ENCODE data around the gene GGPS1. TPM values are rescaled to one million over a fixed set of nuclear protein-coding genes. Genes with fewer than 3 reads are reported as not detected.

GGPS1 gene
- total RNA-seq, 4 donors from 2014 or later = 18.9 to 26.5 (median 21.4) TPM

- H3K4me3 ChIP-seq = no peak overlapping the region
- DNase-seq (ENCODE audit: low spot score in 2 of 2) = no peak
- 62% methylated on average over 1 of the region's 1 CpG for WGBS
- no peaks in the 10 kb centered on the region for H3K9me3 ChIP-seq
- no peak overlapping the region for H3K27ac ChIP-seq
- H3K4me1 ChIP-seq = no peaks in the 10 kb centered on the region
- no peak for TF ChIP-seq EP300 (IDR thresholded peaks at IDR 0.05)
- H3K36me3 ChIP-seq = peaks cover 52% of the 10 kb centered on the region
- H3K27me3 ChIP-seq = no peaks in the 10 kb centered on the region
These were observed 13.0 kb downstream of the GGPS1 start for GRCh38 chr1:235341334-235341733.

DNA sequence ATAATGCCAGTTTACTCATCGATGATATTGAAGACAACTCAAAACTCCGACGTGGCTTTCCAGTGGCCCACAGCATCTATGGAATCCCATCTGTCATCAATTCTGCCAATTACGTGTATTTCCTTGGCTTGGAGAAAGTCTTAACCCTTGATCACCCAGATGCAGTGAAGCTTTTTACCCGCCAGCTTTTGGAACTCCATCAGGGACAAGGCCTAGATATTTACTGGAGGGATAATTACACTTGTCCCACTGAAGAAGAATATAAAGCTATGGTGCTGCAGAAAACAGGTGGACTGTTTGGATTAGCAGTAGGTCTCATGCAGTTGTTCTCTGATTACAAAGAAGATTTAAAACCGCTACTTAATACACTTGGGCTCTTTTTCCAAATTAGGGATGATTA, 13.7 kb downstream of the GGPS1 start:
- 64% methylated on average over 6 of the region's 6 CpGs for WGBS
- Histone ChIP-seq H3K4me1 (no peaks in the 10 kb centered on the region), H3K27ac (no peak overlapping the region), H3K36me3 (peaks cover 46% of the 10 kb centered on the region), H3K9me3 (no peaks in the 10 kb centered on the region), H3K4me3 (no peak overlapping the region), H3K27me3 (no peaks in the 10 kb centered on the region)
- no peak for DNase-seq (ENCODE audit: low spot score in 2 of 2)
- TF ChIP-seq, protein P1, sequence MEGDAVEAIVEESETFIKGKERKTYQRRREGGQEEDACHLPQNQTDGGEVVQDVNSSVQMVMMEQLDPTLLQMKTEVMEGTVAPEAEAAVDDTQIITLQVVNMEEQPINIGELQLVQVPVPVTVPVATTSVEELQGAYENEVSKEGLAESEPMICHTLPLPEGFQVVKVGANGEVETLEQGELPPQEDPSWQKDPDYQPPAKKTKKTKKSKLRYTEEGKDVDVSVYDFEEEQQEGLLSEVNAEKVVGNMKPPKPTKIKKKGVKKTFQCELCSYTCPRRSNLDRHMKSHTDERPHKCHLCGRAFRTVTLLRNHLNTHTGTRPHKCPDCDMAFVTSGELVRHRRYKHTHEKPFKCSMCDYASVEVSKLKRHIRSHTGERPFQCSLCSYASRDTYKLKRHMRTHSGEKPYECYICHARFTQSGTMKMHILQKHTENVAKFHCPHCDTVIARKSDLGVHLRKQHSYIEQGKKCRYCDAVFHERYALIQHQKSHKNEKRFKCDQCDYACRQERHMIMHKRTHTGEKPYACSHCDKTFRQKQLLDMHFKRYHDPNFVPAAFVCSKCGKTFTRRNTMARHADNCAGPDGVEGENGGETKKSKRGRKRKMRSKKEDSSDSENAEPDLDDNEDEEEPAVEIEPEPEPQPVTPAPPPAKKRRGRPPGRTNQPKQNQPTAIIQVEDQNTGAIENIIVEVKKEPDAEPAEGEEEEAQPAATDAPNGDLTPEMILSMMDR (IDR thresholded peaks at IDR 0.05) = no peak
- TF ChIP-seq POLR2A (IDR thresholded peaks at IDR 0.05) (no peak), POLR2AphosphoS5 (IDR thresholded peaks at IDR 0.05) (no peak), EP300 (IDR thresholded peaks at IDR 0.05) (no peak)

GRCh38 chr1:235342471-235342870, 14.1 kb downstream of the GGPS1 start:
- Histone ChIP-seq H3K9me3 (no peaks in the 10 kb centered on the region), H3K4me3 (no peak overlapping the region), H3K27me3 (no peaks in the 10 kb centered on the region), H3K27ac (no peak overlapping the region), H3K4me1 (no peaks in the 10 kb centered on the region), H3K36me3 (peaks cover 42% of the 10 kb centered on the region)
- DNase-seq (ENCODE audit: low spot score in 2 of 2) = no peak
- no peak for TF ChIP-seq POLR2AphosphoS5 (IDR thresholded peaks at IDR 0.05)
- TF ChIP-seq, protein P1 (IDR thresholded peaks at IDR 0.05) = no peak
- 92% methylated on average over 3 of the region's 3 CpGs for WGBS

DNA sequence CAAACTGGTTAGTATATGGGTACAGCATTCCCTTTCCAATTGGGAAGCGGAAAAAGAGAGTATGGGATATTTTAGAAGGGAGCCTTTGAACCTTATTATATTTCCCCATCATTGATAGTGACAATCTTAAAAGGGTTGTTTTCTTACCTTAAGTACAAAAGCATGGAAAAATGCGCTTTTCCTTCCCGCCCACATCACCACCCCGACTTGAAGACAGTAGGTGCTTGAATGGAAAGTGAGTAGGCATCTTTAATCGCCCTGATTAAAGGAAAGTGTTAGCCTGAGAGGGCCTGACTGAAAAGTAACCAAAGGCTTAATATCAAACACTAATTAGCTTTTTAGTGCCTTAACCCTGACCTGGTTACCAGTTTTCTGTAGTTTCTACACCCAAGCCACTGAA, 15.4 kb downstream of the GGPS1 start:
- Histone ChIP-seq H3K36me3 (peaks cover 31% of the 10 kb centered on the region), H3K4me3 (no peak overlapping the region)
- TF ChIP-seq POLR2AphosphoS5 (IDR thresholded peaks at IDR 0.05) = no peak
- no peak for TF ChIP-seq EP300 (IDR thresholded peaks at IDR 0.05)
- TF ChIP-seq, protein P1 (IDR thresholded peaks at IDR 0.05) = no peak
- TF ChIP-seq POLR2A (IDR thresholded peaks at IDR 0.05) = no peak

GRCh38 chr1:235351441-235351840, 23.1 kb downstream of the GGPS1 start:
- Histone ChIP-seq H3K4me3 (no peak overlapping the region), H3K27ac (no peak overlapping the region), H3K9me3 (no peaks in the 10 kb centered on the region), H3K4me1 (no peaks in the 10 kb centered on the region), H3K27me3 (no peaks in the 10 kb centered on the region), H3K36me3 (no peaks in the 10 kb centered on the region)
- DNase-seq (ENCODE audit: low spot score in 2 of 2) = no peak
- TF ChIP-seq POLR2AphosphoS5 (IDR thresholded peaks at IDR 0.05) (no peak), POLR2A (IDR thresholded peaks at IDR 0.05) (no peak), EP300 (IDR thresholded peaks at IDR 0.05) (no peak)
- TF ChIP-seq, protein P1 (IDR thresholded peaks at IDR 0.05) = no peak
- 94% methylated on average over 3 of the region's 3 CpGs for WGBS

More for the DNA sequence above, 15.4 kb downstream of the GGPS1 start:
- Histone ChIP-seq H3K27me3 (no peaks in the 10 kb centered on the region), H3K9me3 (no peaks in the 10 kb centered on the region), H3K27ac (no peak overlapping the region), H3K4me1 (no peaks in the 10 kb centered on the region)
- 90% methylated on average over 5 of the region's 5 CpGs for WGBS
- no peak for DNase-seq (ENCODE audit: low spot score in 2 of 2)

- no peaks in the 10 kb centered on the region for H3K9me3 ChIP-seq
- H3K36me3 ChIP-seq = no peaks in the 10 kb centered on the region
- H3K27me3 ChIP-seq = no peaks in the 10 kb centered on the region
- no peak for DNase-seq (ENCODE audit: low spot score in 2 of 2)
- WGBS = 78% methylated on average over 3 of the region's 3 CpGs
- no peaks in the 10 kb centered on the region for H3K4me1 ChIP-seq
- H3K4me3 ChIP-seq = no peak overlapping the region
- no peak for TF ChIP-seq POLR2A (IDR thresholded peaks at IDR 0.05)
- no peak overlapping the region for H3K27ac ChIP-seq
These were observed 23.5 kb downstream of the GGPS1 start for GRCh38 chr1:235351898-235352297.
